Left colon (tissue), 2 donors: Measurements from ENCODE around the gene LRFN3. TPM values are rescaled to one million over a fixed set of nuclear protein-coding genes. Genes with fewer than 3 reads are reported as not detected.
"Not testable (repeated sequence)": the region's sequence is repeated elsewhere in the genome, so short reads cannot be mapped to it uniquely, and the experiment has no call there.

Experiments used
- ATAC-seq: fragments of 200-7000 bp; cut with Tn5 transposase; one replicate; pipeline ENCODE4 v1.9.1; 2020; ENCODE audit warnings: mild to moderate bottlenecking, moderate library complexity
- DNase-seq, 2 donors: peaks; one replicate each; pipeline ENCODE4 v3.0.0-alpha.2; 2020
- intact Hi-C, 2 donors: fragments of 100-400 bp; cut with DNase I in 1 of 2; cut with micrococcal nuclease in 1 of 2; formaldehyde crosslinking; loops; one replicate each; pipeline versions ENCODE4 v1.11.2 to v1.14.0; 2022; cut with DNase I, micrococcal nuclease
- long read RNA-seq: library from polyadenylated mRNA; unstranded; transcript quantifications from one replicate; pipeline ENCODE4 v2.0.0, GENCODE V29; 2021
- total RNA-seq, 2 donors: library from RNA; stranded (reverse); fragmentation: NEBNext Ultra II Directional; extraction: Animal tissue kit (Norgen Biotek cat#: 25700); gene quantifications; one replicate each; pipeline ENCODE4 v1.2.1, GENCODE V29; 2021
- donor health status: DM: no; HTN: no; CAD: no.
- donor health status: DM: yes; HTN: yes; CAD: no.

LRFN3 gene, protein sequence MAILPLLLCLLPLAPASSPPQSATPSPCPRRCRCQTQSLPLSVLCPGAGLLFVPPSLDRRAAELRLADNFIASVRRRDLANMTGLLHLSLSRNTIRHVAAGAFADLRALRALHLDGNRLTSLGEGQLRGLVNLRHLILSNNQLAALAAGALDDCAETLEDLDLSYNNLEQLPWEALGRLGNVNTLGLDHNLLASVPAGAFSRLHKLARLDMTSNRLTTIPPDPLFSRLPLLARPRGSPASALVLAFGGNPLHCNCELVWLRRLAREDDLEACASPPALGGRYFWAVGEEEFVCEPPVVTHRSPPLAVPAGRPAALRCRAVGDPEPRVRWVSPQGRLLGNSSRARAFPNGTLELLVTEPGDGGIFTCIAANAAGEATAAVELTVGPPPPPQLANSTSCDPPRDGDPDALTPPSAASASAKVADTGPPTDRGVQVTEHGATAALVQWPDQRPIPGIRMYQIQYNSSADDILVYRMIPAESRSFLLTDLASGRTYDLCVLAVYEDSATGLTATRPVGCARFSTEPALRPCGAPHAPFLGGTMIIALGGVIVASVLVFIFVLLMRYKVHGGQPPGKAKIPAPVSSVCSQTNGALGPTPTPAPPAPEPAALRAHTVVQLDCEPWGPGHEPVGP
- 10 to 100 TPM; 12.5 to 14.7 TPM for total RNA-seq
- long read RNA-seq, partial matches to known transcripts = 8 of 12 reads
- long read RNA-seq, other reads (novel, unspliced or antisense) = 2 of 12 reads

DNA sequence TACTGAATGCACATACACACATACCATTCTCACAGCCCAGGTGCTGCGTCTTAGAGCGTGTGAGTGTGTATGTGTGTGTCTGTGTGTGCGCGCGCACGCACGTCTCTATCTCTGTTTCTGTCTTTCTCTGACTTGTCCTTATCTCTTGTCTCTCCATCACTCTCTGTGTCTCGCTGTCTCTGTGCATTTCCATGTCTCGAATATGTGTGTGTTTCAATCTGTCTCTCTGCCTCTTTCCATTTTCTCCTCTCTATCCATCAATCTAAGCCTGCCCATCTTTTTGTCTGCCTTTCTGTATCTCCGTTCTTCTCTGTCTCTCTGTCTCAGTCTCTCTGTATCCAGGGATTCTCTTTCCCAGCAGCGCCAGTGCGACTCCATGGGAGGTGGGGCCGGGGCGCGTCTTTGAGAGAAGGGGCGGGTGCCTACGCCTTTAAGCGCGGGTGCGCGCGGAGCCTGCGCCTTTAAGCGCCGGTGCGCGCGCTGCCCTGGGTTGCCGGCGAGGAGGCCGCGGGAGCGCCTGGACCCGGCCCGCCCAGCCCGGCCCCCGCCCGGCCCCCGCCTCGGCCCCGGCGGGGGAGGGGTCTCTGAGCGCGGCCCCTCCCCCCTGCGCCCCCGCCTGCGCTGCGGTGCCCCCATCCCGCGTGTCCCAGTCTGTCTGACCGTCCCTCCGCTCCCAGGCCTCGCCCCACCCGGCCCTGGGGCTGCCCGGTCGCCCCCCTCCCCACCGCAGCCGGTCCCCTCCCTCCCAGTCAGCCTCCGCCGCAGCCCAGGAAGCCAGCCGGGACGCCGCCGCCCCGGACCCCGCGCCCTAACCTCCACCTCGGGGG is at the start of gene LRFN3:
TSS of gene LRFN3 (plus strand) at position 464 of the 827 bp plus-strand sequence. CDS start 3,052 bp downstream, outside the sequence.
- DNase-seq (peak; percentile 68 to 84), ATAC-seq (peak; percentile 54)
- intact Hi-C loops = no loop called here

DNA sequence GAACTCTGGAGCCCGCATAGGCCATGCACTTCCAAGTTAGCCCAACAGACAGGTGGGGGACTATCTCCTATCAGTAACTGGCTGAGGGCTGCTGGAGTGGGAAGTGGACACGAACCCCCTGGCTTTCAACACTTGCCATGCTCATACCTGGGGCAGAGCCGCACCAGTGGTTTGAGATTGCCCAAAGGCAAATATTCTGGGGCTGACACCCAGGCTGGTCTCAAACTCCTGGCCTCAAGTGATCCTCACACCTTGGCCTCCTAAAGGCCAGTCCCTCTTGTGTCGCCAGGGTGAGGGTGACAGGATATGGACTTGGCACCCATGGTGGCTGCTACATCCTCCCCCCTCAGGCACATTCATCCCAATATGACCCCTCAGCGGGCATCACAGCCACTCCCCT is 49.0 kb upstream of the LRFN3 start:
- no peak for ATAC-seq
- intact Hi-C loops = no loop called here
- DNase-seq = no peak

DNA sequence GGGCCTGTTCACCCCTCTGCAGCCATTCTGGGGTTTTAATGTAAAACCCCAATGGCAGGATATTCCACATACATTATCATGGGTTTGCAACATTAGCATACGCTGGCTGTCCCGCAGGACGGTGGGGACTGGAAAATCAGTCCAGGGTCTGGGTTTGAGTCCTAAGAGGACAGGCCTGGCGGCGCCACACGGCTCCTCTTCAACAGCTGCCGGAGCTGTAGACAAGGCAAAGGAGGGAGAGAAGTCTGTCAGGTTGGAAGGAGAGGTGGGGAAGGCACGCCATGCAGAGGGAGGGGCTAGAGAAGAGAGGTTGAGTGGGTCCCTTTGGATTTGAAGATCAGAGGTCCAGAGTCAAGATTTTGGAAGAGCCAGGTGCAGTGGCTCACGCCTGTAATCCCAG is 47.8 kb upstream of the LRFN3 start:
- intact Hi-C loops = no loop called here
- no peak for DNase-seq
- ATAC-seq = no peak

DNA sequence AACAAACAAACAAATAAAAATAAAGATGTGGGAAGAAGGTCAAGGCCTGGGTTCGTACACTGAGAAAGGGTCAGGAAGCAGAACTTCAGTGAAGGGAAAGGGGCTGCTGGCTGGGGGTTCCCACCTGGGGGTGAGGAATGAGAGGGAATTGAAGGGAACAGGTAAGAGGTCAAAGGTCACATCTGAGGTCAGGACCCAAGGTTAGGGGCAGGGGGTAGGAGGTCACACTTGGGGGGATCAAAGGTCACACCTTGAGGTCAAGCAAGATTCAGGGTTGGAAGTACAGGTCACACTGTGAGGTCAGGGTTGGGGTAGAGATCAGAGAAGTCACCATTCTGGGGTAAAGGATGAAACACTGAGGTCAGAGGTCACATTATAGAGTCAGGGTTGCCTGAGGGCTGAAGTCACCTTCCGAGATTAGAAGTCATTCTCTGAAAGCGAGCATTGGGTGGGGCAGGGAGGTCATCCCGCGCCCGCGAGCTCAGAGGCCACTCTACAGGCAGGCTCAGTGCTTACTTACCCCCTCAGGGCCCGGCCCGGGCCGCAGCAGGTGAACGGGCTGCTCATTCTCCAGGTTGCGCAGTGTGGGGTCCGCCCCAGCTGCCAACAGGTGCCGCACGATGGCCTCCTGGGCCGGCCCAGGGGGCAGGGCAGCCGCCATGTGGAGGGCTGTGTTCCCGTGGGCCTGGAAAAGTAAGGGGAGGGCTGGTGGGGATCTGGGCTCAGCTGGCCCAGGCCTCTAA is 46.6 kb upstream of the LRFN3 start:
- ATAC-seq (no peak), DNase-seq (no peak)
- intact Hi-C loops = no loop called here

- ATAC-seq (no peak), DNase-seq (no peak)
- intact Hi-C loops = no loop called here
These were observed 46.0 kb upstream of the LRFN3 start for GRCh38 chr19:35890113-35890650.

- DNase-seq, intact Hi-C loops, ATAC-seq: not testable (repeated sequence)
These were observed 44.4 kb upstream of the LRFN3 start for GRCh38 chr19:35891819-35892218.

GRCh38 chr19:35894342-35894741 is 41.8 kb upstream of the LRFN3 start:
- intact Hi-C loops = no loop called here

DNA sequence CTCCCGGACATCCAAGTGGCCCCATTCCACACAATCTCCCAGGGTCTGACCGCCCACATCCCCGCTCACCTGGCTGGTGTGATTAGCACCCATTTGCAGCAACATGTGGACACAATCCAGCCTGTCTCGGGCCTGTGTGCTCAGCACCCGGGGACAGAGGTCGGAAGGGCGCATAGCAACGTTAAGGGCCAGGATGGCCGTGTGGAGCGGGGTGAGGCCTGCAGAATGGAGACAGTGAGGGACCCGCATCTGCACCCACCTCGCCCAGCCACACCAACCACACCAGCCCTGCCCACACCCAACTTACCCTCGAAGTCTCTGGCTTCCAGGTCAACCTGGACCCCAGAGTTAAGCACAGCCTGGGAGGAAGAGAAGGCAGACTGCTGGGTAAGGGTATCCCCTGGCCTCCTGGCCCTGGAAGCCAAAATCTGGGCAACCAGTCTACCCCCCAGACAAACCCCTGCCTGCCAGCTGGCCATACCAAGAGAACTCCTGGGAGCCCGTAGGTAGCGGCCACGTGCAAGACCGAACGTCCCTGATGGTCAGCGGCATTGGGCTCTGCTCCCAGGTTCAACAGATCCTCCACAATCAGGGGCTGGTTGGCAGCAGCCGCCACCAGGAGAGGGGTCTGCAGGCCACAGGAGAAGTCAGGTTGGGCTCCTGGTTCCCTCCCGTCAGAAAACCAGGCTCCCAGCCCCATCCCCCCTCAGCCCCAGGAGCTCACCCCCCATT is 40.1 kb upstream of the LRFN3 start:
- DNase-seq = no peak
- intact Hi-C loops = no loop called here
- no peak for ATAC-seq

More at GRCh38 chr19:35894342-35894741, 41.8 kb upstream of the LRFN3 start:
- no peak for DNase-seq
- no peak for ATAC-seq

- intact Hi-C loops = no loop called here
- ATAC-seq = no peak
- no peak for DNase-seq
These were observed 39.5 kb upstream of the LRFN3 start for GRCh38 chr19:35896643-35897040.

- no peak for ATAC-seq
- no peak for DNase-seq
- intact Hi-C loops = loop anchor here in 1 of 2 donors (2.0 kb wide), 1 partner anchor 33 kb away; no protein-coding TSS in a partner anchor
These were observed 38.3 kb upstream of the LRFN3 start for GRCh38 chr19:35897706-35898451.

- DNase-seq = no peak
- intact Hi-C loops = loop anchor here in 1 of 2 donors (2.0 kb wide), 1 partner anchor 32 kb away; no protein-coding TSS in a partner anchor
- peak; percentile 16 for ATAC-seq
These were observed 37.7 kb upstream of the LRFN3 start for GRCh38 chr19:35898499-35898809.

- ATAC-seq (peak; percentile 92), DNase-seq (peak; percentile 87 to 91)
- intact Hi-C loops = loop anchor here in 1 of 2 donors (2.0 kb wide), 1 partner anchor 31 kb away; no protein-coding TSS in a partner anchor
These were observed 36.5 kb upstream of the LRFN3 start for GRCh38 chr19:35899547-35900214.

- ATAC-seq = no peak
- no peak for DNase-seq
- intact Hi-C loops = no loop called here
These were observed 35.0 kb upstream of the LRFN3 start for GRCh38 chr19:35901055-35901644.

- ATAC-seq (no peak), DNase-seq (peak in 1 of 2 donors; percentile 36)
- intact Hi-C loops = no loop called here
These were observed 34.1 kb upstream of the LRFN3 start, which contains the start of gene HCST for GRCh38 chr19:35901854-35902661. Gene HCST (plus strand): TSS chr19:35902529. CDS start chr19:35902594, 65 bp downstream.

GRCh38 chr19:35902870-35903475 is 33.2 kb upstream of the LRFN3 start:
- ATAC-seq (no peak), DNase-seq (no peak)
- intact Hi-C loops = no loop called here
